ENCODE data around the gene HSPA12A. TPM values are rescaled to one million over a fixed set of nuclear protein-coding genes. Genes with fewer than 3 reads are reported as not detected.

HSPA12A gene
- polyA plus RNA-seq, 1 experiment: 20.5 TPM

GRCh38 chr10:116781370-116781884, 39.1 kb upstream of the HSPA12A start:
- ChIA-PET POLR2A (no interaction called here), CTCF (interaction anchor here (2.2 kb wide), 1 partner anchor 100 kb away, joined by 8 read pairs; no protein-coding TSS in a partner anchor)
- no peaks in the 10 kb centered on the region; the same call in 1 of the 2 replicates for H3K9me3 ChIP-seq (ENCODE audit: control insufficient read depth, insufficient read depth, low read length)
- H3K27me3 ChIP-seq (ENCODE audit: control insufficient read depth, insufficient read depth, low read length): no peaks in the 10 kb centered on the region
- no peak overlapping the region for H3K27ac ChIP-seq (ENCODE audit: low read depth, low read length)
- no peak overlapping the region for H3K4me3 ChIP-seq (ENCODE audit: low read depth, low read length)
- no peak for DNase-seq (ENCODE audit: low read depth, low spot score)
- no peak for TF ChIP-seq CTCF (IDR thresholded peaks at IDR 0.05; ENCODE audit: low read depth, low read length)

- Histone ChIP-seq H3K27ac (ENCODE audit: low read depth, low read length) (no peak overlapping the region), H3K27me3 (ENCODE audit: control insufficient read depth, insufficient read depth, low read length) (no peaks in the 10 kb centered on the region), H3K4me3 (ENCODE audit: low read depth, low read length) (no peak overlapping the region), H3K9me3 (ENCODE audit: control insufficient read depth, insufficient read depth, low read length) (no peaks in the 10 kb centered on the region; the same call in 1 of the 2 replicates)
- POLR2A ChIA-PET: no interaction called here
- CTCF ChIA-PET: interaction anchor here (3.7 kb wide), 1 partner anchor 99 kb away, joined by 26 read pairs; no protein-coding TSS in a partner anchor
- no peak for TF ChIP-seq CTCF (IDR thresholded peaks at IDR 0.05; ENCODE audit: low read depth, low read length)
- DNase-seq (ENCODE audit: low read depth, low spot score): no peak
Measured at GRCh38 chr10:116780691-116781205, 38.4 kb upstream of the HSPA12A start.

- no peak for DNase-seq (ENCODE audit: low read depth, low spot score)
- no peak for TF ChIP-seq CTCF (IDR thresholded peaks at IDR 0.05; ENCODE audit: low read depth, low read length)
- no peaks in the 10 kb centered on the region; the same call in 1 of the 2 replicates for H3K9me3 ChIP-seq (ENCODE audit: control insufficient read depth, insufficient read depth, low read length)
- H3K4me3 ChIP-seq (ENCODE audit: low read depth, low read length): no peak overlapping the region
- ChIA-PET POLR2A (interaction anchor here (0.6 kb wide), 1 partner anchor 186 kb away, joined by 4 read pairs; no protein-coding TSS in a partner anchor), CTCF (interaction anchor here (1.1 to 3.7 kb wide), 6 partner anchors 9 to 395 kb away, joined by 3 to 28 read pairs (median 4); no protein-coding TSS in a partner anchor)
- H3K27ac ChIP-seq (ENCODE audit: low read depth, low read length): no peak overlapping the region
- H3K27me3 ChIP-seq (ENCODE audit: control insufficient read depth, insufficient read depth, low read length): no peaks in the 10 kb centered on the region
Measured at GRCh38 chr10:116779076-116779687, 36.8 kb upstream of the HSPA12A start.

GRCh38 chr10:116777006-116777405, 34.6 kb upstream of the HSPA12A start:
- TF ChIP-seq CTCF (IDR thresholded peaks at IDR 0.05; ENCODE audit: low read depth, low read length): no peak
- DNase-seq (ENCODE audit: low read depth, low spot score): no peak
- Histone ChIP-seq H3K27ac (ENCODE audit: low read depth, low read length) (no peak overlapping the region), H3K9me3 (ENCODE audit: control insufficient read depth, insufficient read depth, low read length) (no peaks in the 10 kb centered on the region), H3K27me3 (ENCODE audit: control insufficient read depth, insufficient read depth, low read length) (no peaks in the 10 kb centered on the region), H3K4me3 (ENCODE audit: low read depth, low read length) (no peak overlapping the region)
- CTCF ChIA-PET: interaction anchor here (2.1 to 5.2 kb wide), 2 partner anchors 11 to 95 kb away, joined by 5 to 39 read pairs; no protein-coding TSS in a partner anchor
- POLR2A ChIA-PET: no interaction called here
